Measurements from ENCODE around the gene DUOX2.

GRCh38 chr15:45138814-45139765 lies 25.1 kb upstream of the DUOX2 start:
- TF ChIP-seq CTCF (IDR thresholded peaks at IDR 0.05): no peak
- no peak for TF ChIP-seq POLR2A (IDR thresholded peaks at IDR 0.05)

Data from heart left ventricle (tissue), 13 donors.